Subcutaneous adipose tissue (tissue), 4 donors: ENCODE results near the gene MATN4. TPM values are rescaled to one million over a fixed set of nuclear protein-coding genes. Genes with fewer than 3 reads are reported as not detected.

Experiments
- CTCF ChIP-seq: fragments of 450-650 bp; IDR thresholded peaks from one replicate; pipeline ENCODE4 v1.5.1; 2016; ENCODE audit warnings: low read depth, mild to moderate bottlenecking, control low read depth, antibody characterized with exemption, moderate library complexity
- total RNA-seq, 4 donors: library from RNA; depleted of rRNA; stranded (reverse); fragments of >200 nt; gene quantifications; one replicate each; pipeline ENCODE4 v1.1.0, GENCODE V29; 2016

Gene MATN4
- total RNA-seq, 4 donors from 2014 or later = 0.34 to 0.44 TPM; not detected in 2

GRCh38 chr20:45339799-45340198, 31.7 kb upstream of the MATN4 start:
- no peak for TF ChIP-seq CTCF

GRCh38 chr20:45339084-45339483, 31.0 kb upstream of the MATN4 start:
- TF ChIP-seq CTCF = no peak

- TF ChIP-seq CTCF = no peak
Observed at GRCh38 chr20:45338121-45339030, 30.3 kb upstream of the MATN4 start.

GRCh38 chr20:45337367-45338120, 29.4 kb upstream of the MATN4 start:
- TF ChIP-seq CTCF = no peak

GRCh38 chr20:45336530-45337366, 28.6 kb upstream of the MATN4 start:
- no peak for TF ChIP-seq CTCF

- no peak for TF ChIP-seq CTCF
Observed at GRCh38 chr20:45330476-45330875, 22.4 kb upstream of the MATN4 start.
